GF-D8 (cell line): ENCODE measurements around the gene AKR1B15.
"Not testable (repeated sequence)": the region's sequence is repeated elsewhere in the genome, so short reads cannot be mapped to it uniquely, and the experiment has no call there.

Experiments
- DNase-seq: peaks from one replicate; lab custom pipeline; 2025; lab: John Stamatoyannopoulos, UW

AKR1B15 gene

DNA sequence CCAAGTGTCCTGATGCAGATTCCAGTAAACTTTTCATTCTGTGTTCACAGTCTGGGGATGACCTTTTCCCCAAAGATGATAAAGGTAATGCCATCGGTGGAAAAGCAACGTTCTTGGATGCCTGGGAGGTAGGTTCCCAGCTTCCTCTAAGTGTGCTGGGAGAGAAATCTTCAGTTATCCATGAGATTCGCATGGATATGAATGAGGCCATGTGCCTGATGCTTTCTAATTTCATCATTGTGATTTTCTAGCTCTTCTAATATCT lies 16.0 kb upstream of the AKR1B15 start:
- no peak for DNase-seq

DNA sequence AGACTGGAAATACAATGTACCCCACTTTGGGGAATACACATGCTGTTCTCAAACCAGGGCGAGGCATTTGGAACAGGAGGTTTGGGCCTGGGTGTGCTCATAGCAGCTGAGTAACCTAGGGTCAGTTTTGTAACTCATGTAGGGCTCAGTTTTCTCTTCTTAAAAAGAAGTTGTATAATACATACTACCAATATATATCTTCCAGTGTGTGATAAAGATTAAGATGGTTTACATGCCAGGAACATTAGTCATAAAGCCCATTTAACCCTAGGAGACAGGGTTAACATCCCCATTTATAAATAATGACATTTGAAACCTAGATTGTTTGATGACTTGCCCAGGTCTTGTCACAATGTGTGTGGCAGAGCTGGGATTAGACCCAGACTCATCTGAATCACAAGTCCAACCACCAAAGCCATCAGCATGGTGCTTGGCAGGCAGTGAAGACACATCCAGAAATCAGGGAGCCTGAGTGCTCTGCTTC lies 15.6 kb upstream of the AKR1B15 start:
- DNase-seq: no peak

DNA sequence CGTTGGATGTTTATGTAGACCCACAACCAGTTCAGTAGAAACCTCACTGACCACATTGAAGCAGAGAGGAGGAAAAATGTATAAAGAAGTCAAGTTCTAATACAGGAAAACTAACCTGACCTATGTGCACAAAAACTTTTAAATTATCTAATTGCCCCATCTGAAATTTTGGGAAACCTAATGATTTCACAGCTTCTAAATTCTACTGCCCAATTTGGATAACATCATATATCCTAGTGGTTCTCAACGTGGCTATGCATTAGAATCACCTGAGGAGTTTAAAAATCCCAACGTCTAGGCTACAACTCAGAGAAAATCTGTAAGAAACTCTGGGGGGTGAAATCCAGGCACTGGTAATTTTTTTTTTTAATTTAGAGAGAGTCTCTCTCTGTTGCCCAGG lies 14.3 kb upstream of the AKR1B15 start:
- no peak for DNase-seq

DNA sequence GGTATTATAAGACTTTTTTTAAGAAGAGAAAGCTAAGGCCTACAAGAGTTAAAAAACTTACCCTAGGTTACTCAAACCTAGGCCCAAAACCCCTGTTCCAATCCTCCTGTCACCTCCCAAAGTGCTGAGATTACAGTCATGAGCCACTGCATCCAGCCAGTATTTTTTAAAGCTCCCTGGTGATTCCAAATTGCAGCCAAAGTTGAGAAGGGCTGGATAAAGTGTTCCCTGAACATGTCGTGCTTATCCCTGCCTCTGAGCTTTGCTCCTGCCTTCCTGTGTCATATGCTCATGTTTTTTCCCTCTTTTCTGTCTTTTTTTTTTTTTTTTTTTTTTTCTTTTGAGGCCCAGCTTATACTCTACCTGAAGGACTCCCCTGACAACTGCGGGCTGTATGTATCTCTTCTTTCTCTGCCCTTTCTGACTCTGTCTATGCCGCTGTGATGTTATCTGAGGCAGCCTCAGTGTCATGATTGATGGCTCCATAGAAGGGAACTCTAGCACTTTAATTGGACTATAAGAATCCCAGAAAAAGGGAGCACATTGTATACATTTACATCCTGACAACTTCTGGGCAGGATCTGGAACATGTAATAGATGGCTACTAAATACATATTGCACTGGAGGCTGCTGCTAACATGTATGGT lies 13.5 kb upstream of the AKR1B15 start:
- DNase-seq: no peak

DNA sequence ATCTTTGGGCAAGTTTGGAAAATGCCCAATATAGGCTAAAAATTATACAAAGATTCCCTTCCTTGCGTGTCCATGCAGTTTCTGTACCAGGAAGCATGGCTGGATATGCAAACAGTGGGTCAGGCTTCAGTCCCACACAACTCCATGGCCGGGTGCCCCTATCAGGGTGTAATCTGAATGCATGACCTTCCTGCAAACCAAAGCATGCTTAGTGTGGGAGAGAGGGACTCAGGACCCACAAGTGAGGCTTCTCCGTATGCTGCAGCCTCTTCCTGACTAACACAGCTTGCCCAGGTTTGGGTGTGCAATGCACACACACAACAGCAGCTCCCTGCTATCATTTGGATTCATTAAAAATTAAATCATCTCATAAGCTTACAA lies 13.0 kb upstream of the AKR1B15 start:
- DNase-seq: no peak

DNA sequence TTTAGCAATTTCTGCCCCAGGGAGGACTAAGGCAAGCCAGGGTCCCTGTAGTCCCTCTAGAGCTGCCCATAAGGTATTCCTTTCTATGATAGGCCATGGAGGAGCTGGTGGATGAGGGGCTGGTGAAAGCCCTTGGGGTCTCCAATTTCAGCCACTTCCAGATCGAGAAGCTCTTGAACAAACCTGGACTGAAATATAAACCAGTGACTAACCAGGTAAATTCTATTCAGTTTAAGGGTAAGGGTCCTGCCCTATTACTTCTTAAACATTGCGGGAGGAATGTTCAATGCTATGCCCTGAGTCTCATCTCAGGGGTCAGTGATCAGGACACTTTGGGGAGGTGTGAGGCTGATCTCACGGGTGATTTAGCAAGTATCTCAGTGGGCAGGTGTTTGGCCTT lies 12.4 kb upstream of the AKR1B15 start:
- DNase-seq: not testable (repeated sequence)

DNA sequence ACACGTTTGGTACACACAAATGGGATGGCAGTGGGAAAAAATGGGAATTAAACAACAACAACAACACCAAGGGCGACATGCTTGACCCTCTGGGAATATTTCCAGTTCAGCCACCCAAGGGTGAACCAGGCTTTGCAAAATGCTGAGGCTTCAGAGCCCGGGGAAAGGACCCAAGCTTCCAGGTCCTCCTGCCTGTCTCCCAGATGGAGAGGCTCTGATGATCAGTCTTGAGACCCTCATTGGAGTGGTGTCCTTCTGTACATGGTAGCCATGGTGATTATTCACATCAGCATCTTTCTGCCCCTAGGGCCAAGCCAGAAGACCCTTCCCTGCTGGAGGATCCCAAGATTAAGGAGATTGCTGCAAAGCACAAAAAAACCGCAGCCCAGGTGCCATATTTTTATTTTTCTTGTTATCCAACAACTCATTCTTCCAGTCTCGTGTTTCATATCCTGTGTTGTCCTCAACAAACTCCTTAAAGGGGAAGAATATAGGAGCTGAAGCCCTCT lies 11.6 kb upstream of the AKR1B15 start:
- not testable (repeated sequence) for DNase-seq

DNA sequence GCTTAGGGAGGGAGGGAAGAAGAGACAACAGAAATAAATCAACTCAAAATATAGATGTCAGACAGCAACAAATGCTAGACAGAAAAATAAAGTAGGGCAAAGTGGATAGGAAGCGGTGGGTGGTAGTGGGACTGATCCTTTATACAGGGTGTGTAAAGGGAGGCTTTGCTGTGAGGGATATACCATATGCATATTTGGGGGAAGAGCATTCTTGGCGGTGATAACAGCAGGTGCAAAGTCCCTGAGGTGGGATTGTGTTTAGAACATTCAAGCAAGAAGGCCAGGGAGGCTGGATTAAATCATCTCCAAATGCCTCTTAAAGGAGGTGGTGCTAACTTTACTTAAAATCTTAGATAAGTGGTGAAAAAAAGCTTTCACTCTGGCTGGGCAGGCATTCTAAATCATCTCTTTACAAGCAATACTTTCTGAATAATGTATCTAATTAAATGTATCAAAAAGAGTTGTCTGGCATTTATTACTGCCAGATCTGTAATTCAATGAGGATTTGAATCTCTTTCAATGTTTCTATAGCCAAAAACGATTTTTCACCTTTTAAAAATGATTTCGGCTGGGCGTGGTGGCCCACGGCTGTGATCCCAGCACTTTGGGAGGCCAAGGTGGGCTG lies 9.4 kb upstream of the AKR1B15 start:
- no peak for DNase-seq

DNA sequence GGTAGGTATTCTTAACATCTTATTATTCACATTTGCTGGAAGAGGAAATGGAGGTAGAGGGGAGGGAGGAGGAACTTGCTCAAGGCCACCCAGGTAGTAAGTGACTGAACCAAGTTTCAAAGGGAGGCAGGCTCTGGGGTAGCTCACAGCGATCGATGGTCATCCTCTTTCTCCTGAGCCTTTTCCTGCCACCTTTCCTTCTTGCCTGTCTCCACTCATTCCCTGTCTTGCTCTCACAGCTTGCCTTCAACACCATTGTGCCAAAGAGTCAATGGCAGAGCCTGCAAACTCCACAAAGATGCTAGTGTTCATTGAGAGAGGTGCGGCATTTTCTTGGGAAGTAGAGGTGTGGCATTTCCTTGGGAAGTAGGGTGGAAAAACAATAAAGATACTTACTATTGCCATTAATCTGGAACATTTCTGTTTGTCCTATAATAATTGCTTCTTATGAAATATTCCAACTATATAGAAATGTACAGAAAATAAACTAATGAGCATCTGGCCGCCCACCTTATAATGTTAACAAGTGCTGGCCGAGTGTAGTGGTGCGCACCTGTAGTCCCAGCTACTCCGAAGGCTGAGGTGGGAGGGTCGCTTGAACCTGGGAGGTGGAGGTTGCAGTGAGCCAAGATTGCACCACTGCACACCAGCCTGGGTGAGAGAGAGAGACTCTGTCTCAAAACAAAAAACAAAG lies 7.3 kb upstream of the AKR1B15 start:
- DNase-seq: not testable (repeated sequence)

DNA sequence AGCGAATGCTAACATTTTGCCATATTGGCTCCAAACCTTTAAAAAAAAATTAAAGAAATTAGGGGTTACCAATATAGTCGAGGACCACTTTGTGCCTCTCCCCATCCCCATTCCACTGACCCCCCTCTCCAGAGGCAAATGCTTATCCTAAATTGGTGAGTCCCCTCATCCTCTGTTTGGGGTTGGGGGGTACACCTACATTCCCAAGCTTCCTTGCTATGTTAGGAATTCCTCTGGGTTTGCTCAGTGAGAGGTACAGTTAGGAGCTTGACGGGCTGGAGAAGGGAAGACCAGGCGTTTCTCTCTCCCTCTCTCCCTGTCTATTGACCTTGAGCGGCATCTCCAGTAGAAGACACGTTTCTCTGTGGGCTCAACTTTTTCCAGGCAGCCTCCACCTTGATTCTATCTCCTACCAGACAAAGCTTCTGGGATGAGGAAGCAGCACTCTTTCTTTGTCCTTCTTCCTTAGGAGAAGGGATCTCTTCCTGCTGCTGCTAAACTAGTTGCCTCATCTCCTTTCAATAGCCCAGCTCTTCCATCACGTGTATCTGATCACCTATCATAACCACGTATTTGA lies 6.6 kb upstream of the AKR1B15 start:
- DNase-seq: no peak

DNA sequence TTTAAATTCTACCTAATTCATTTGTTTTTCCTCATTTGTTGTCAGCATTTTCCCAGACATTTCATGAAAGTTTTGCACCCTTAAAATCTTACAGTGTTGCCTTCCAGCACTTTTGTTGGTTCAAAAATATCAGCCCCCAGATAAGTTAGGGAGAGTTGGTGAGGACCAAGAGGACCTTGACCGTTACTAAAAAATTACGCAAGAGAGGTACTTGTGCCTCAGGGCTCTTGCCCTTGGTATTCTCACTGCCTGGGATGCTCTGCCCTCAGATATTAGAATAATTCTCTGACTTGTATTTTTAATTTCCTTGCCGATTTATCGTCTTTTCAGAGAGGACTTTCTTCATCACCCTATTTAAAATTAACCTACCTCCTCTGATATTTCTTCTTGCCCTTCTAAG lies 3.5 kb upstream of the AKR1B15 start:
- DNase-seq: no peak

DNA sequence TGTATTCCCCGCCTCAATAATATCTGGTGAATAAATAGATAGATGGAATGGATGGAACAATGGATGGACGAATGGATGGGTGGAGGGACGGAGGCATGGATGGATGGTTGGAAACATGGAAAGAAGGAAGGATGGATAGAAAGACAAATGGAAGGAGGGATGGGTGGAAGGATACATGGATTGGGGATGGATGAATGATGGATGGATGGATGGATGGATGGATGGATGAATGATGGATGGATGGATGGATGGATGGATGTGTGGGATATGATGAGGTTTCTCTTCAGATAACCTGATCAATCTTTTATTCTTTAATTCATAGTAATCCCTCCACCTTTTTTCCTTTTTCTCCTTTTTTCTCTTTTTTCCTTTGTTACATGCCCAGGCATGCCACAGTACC lies 3.0 kb upstream of the AKR1B15 start:
- no peak for DNase-seq

DNA sequence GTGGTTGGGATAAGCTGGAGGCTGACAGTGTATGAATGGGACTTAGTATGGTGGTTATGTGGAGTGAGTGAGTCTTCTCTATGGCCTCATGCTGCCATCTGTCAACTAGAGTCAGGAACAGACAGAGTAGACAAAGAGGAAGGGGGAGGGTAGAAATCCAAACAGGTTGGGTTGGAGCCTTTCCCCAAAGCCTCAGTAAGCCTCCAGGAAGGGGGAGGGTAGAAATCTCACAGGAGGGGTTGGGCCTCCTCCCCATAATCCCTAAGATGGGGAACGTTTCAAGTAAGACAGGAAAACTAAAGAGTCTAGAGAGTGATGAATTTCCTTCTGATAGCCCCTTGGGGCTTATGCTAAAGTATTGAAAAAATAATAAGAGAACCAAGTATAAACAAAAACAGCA lies 2.0 kb upstream of the AKR1B15 start:
- no peak for DNase-seq

DNA sequence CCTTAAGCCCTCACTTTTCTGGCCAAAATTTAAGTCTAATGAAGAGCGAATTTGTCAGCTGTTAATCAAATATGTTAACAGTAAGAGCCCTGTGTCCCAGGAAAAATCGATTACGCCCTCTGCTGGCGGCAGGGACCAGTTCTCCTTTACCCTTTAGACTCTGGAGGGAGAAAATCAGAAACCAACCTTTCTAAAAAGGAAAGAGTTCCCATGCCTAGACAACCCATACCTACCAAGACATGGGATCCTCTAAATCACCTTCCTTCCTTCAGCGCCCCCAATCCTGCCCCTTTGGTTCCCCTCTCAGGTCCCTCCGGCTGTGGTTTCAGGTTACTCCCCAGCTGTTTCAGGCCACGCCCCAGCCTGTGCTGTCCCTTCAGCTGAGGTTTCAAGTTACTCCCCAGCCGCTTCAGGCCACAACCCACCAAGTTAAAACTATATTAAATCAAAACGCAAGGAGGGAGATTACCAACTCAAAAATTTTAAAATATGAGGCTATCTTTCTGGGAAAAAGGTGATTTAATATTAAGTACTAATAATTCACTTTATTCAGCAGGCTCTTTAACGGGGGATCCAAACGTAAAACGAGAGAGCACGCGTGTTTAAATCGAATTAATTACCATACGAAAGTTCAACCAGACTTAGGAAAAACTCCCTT lies 1.4 kb upstream of the AKR1B15 start:
- peak; percentile 18 for DNase-seq

DNA sequence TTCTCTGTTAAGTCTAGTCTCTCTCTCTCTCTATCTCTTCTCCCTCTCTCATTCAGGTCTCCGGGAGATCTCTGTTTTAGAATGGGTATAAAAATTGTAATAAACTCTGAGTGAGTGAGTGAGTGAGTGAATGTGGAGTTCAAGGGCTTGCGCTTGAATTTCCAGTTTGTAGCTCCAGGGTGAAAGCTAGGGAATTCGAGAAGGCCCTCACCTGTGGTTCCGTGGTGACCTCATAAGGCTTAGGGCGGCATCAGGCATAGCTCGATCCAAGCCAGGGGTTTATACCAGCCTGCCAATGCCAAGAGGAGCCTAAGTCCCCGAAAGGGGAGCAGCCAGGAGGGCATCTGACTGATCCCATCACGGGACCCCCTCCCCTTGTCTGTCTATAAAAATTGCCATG lies 456 bp downstream of the AKR1B15 start:
- no peak for DNase-seq

DNA sequence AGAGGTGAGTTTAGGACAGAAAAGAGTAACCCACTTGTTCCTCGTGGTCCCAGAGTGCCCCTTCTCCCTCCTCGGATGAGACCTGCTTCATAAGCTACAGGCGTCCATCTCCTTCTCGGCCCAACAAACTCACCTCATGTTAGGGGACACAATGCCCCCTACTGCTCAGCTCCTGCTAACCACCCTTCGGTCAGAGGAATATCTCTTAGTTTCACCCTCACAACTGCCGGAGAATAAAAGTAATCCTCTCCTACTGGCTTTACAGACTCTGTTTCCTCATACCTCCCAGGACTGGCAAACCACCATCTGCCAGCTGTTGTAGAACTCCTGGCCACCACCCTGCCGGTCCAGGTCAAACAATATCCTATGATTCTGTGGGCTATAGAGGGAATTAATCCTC lies 3.2 kb downstream of the AKR1B15 start:
- DNase-seq: no peak

DNA sequence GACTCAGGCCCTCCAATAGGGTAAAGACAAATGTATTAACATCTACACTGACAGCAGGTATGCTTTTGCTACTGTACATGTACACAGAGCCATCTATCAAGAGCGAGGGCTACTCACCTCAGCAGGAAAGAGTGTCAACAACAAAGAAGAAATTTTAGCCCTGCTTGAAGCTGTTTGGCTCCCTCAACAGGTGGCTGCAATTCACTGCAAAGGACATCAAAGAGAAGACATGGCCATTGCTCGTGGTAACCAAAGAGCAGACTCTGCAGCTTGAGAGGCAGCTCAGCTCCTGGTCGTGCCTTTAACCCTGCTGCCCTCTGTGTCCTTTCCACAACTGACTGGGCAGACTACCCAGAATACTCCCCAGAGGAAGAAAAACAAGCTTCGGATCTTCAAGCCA lies 5.1 kb downstream of the AKR1B15 start:
- DNase-seq: no peak

DNA sequence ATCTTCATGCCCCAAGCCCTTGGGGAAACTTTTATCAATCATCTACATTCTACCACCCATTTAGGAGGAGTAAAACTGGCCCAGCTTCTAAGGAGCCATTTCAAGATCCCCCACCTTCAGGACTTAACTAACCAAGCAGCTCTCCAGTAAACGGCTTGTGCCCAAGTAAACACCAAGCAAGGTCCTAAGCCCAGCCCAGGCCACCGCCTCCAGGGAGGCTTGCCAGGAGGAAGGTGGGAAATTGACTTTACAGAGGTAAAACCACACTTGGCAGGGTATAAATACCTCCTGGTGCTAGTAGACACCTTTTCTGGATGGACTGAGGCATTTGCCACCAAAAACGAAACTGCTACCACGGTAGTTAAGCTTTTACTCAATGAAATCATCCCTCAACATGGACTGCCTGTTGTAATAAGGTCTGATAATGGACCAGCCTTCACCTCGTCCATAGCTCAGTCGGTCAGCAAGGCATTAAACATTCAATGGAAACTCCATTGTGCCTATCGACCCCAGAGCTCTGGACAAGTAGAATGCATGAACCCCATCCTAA lies 5.6 kb downstream of the AKR1B15 start:
- no peak for DNase-seq

DNA sequence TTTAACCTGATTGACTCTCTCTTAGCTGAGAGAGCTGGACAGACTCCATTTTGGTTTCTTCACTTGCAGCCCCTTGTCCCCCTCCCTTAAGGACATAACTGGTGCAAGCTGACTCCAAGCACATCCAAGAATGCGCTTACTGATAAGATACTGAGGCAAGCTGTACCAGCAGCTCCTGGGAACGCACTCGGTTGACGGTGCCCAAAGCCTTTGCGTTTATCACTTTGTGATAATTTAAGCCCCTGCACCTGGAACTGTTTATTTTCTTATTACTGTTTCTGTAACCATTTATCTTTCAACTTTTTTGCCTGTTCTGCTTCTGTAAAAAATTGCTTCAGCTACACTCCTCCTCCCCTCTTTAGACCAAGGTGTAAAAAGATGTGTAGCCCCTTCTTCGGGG lies 8.5 kb downstream of the AKR1B15 start:
- DNase-seq: no peak

DNA sequence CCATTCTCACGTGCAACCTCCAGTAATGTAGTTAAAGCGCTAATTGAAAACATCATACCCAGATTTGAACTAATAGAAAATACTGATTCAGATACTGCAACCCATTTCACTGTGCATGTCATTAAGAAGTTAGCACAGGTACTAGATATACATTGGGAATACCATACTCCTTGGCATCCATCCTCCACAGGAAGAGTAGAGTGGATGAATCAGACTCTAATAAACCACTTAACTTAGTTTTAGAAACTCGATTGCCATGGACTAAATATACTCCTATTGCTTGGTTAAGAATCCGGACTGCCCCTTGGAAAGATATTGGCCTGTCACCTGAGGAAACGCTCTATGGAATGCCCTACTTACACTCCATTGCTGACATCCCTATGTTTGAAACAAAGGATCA lies 9.5 kb downstream of the AKR1B15 start:
- DNase-seq: no peak

DNA sequence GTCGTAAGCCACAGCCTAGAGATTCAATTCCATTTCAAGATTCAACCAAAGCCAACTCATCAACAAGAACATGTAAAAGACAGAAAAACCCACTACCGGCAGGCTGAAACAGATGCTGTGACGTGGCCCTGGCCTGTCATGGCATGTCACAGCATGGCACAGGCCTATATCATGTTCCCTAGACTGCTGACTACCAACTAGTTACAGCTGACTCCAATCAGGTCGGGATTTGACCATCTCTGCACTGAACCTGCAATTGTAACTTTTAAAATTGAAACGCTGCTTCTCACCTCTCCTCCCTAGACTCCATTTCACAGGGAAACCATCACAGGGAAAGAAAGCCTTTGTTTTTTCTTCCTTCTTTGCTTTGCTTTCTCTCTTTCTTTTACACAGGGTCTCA lies 12.7 kb downstream of the AKR1B15 start:
- DNase-seq: not testable (repeated sequence)

DNA sequence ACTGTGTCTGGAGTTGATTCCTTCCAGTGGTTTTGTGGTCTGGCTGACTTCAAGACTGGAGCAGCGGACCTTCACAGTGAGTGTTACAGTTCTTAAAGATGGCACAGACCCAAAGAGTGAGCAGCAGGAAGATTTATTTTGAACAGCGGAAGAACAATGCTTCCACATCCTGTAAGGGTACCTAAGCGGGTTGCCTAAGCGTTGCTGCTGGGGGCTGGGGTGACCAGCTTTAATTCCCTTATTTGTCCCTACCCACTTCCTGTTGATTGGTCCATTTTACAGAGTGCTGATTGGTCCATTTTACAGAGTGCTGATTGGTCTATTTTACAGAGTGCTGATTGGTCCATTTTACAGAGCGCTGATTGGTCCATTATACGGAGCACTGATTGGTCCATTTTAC lies 13.2 kb downstream of the AKR1B15 start:
- no peak for DNase-seq
